AG09319 (cell line): ENCODE measurements around the gene SH3PXD2A.
"Not testable (repeated sequence)": the region's sequence is repeated elsewhere in the genome, so short reads cannot be mapped to it uniquely, and the experiment has no call there.

Source experiments
- DNase-seq: peaks from one replicate; pipeline ENCODE4 v3.0.0-alpha.2; 2010; ENCODE audit warnings: low read depth; ENCODE audit errors: extremely low read depth
- TF ChIP-seq, protein P1 (sequence below): IDR thresholded peaks from 2 replicates; pipeline ENCODE4 v1.5.1; 2011; ENCODE audit warnings: low read depth, mild to moderate bottlenecking, inconsistent platforms, low read length, moderate library complexity

Gene SH3PXD2A

DNA sequence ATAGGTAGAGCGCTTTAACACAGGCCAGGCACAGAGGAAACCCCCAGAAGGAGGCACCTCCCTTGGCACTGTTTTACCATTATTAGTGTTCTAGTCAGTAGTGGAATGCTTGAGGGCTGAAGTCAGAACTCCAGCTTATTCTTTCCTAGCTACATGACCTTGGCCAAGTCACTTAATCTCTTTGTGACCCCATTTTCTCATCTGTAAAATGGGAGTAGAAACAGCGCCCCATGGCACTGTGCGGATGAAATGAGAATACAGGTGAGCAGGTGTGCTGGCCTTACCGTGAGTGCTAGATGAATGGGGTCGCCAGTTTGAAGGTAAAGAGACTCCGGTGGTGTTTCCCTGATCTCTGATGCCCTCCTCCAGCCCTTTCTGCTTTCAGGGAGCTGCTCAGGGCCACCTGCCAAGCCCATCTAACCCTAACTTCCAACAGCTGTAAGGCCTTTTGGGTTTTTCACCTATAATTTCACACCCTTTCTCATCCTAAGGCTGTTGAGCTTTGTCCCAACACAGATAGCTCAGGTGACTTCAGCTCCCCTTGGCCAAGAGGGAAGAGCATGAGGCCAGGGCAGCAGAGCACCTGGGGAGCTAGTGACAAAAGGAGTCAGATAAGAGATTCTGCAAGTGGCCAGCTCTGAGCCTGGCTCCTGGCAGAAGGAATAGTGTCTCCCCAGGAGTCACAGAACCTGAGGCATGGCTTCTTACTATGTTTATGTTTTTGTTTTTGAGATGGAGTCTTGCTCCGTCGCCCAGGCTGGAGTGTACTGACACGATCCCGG, 76.8 kb downstream of the SH3PXD2A start:
- TF ChIP-seq, protein P1, sequence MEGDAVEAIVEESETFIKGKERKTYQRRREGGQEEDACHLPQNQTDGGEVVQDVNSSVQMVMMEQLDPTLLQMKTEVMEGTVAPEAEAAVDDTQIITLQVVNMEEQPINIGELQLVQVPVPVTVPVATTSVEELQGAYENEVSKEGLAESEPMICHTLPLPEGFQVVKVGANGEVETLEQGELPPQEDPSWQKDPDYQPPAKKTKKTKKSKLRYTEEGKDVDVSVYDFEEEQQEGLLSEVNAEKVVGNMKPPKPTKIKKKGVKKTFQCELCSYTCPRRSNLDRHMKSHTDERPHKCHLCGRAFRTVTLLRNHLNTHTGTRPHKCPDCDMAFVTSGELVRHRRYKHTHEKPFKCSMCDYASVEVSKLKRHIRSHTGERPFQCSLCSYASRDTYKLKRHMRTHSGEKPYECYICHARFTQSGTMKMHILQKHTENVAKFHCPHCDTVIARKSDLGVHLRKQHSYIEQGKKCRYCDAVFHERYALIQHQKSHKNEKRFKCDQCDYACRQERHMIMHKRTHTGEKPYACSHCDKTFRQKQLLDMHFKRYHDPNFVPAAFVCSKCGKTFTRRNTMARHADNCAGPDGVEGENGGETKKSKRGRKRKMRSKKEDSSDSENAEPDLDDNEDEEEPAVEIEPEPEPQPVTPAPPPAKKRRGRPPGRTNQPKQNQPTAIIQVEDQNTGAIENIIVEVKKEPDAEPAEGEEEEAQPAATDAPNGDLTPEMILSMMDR = no peak
- no peak for DNase-seq

DNA sequence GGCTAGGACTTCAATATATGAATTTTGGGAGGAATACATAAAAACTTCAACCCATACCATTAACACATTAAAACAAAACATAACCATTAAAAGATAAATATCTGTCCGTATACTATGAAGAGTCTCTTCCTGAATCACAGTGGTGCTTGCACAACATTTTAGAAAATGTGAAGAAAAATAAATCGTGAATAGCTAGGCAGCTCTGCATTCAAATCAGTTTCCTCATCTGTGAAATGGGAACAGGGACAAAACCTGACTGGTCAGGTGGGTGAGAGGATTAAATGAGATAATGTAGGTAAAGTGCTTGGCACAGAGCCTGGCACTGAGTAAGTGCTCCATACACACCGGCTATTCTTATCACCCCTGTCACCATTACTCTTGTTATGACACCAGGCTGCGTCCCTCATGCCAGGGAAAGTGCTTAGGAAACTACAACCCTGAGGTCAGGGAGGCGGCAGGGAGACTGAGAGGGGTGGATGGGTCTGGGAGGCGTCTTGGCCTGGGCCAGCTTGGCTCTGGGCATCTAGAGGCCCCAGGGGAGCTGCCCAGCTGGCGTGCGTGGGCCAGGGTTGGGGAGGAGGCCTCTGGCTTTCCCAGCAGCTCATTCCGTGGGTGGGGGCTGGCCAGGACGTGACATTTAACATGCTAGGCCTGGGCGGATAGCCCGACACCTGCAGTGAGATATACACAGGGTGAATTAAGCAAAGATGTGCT, 78.3 kb downstream of the SH3PXD2A start:
- DNase-seq = no peak
- TF ChIP-seq, protein P1 = no peak

DNA sequence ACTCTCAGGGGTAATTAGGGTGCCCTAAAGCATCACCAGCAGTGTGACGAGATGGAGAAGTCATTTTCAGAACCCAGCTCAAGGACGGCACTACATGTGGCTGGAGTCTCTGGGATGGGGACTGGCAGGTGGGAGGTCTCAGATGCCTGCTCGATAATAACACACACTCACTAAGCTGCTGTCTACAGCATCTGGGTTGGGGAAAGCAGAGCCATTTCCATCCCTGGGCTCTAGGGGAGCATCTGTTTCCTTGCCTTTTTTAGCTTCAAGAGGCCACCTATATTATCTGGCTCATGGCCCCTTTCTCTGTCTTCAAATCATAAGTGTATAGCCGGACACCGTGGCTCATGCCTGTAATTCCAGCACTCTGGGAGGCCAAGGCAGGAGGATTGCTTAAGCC, 79.6 kb downstream of the SH3PXD2A start:
- TF ChIP-seq, protein P1 = no peak
- no peak for DNase-seq

- DNase-seq = not testable (repeated sequence)
These were observed 82.5 kb downstream of the SH3PXD2A start for GRCh38 chr10:103772846-103773245.

GRCh38 chr10:103772096-103772845, 83.1 kb downstream of the SH3PXD2A start:
- peak; percentile 90 for DNase-seq
- TF ChIP-seq, protein P1 = no peak

DNA sequence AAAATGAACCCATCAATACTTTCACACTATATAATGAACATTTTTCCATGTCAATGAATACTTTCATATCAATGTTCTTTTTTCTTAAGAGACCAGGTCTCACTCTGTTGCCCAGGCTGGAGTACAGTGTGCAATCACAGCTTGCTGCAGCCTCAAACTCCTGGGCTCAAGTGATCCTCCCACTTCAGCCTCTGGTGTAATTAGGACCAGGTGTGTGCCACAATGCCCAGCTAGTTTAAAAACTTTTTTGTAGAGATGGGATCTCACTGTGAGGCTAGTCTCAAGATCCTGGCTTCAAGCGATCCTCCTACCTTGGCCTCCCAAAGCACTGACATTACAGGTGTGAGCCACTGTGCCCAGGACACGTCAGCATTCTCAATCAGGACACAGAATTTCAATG, 85.2 kb downstream of the SH3PXD2A start:
- DNase-seq = no peak
- TF ChIP-seq, protein P1 = no peak

DNA sequence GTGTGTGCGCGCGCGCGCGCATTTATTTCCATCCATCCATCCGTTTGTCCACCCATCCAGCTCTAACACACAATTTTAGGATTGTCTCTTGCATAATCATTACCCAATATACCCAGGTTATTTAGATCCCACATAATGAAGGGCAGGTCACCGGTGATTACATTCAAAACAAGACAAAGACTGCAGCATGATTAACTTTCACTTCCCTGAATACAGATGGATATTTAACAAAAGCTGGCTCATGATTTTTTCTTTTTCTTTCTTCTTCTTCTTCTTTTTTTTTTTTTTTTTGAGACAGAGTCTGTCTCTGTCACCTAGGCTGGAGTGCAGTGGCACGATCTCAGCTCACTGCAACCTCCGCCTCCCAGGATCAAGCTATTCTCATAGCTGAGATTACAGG, 86.2 kb downstream of the SH3PXD2A start:
- no peak for DNase-seq
- TF ChIP-seq, protein P1 = no peak
